ENCODE results near the gene TRIM59. TPM values are rescaled to one million over a fixed set of nuclear protein-coding genes. Genes with fewer than 3 reads are reported as not detected.

The TRIM59 gene
- total RNA-seq, 1 donor from 2014 or later = 9.0 TPM

DNA sequence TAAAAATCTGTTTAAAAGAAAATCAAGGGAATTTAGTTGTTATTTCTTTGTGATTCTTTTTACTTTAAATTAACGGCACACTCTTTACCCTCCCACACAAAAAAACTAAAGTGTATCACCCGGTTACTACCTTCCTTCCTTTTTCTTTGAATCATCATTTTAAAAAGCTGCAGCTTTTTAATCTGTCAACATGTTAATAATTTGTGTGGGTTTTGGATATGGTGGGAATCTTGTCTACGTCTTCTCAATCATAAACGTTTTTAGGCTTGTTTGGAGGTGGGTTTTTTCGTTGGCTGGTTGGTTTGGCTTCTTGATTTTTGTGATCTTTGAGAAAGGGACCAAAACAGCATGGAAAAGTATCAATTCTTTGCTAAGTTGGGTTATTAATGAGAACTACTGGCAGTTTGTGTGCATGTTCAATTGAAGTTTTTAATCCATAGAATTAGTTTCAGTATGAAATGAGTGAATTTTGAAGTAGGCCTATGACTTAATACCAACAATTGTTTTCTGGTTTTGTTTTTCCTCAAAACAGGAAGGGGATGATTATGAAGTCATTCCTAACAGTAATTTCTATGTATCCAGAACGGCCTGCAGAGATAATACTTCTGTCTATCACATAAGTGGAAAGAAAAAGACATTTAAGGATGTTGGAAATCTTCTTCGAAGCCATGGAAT, 45.7 kb downstream of the TRIM59 start:
- no peak for DNase-seq (ENCODE audit: extremely low read depth, low read depth, low spot score)

DNA sequence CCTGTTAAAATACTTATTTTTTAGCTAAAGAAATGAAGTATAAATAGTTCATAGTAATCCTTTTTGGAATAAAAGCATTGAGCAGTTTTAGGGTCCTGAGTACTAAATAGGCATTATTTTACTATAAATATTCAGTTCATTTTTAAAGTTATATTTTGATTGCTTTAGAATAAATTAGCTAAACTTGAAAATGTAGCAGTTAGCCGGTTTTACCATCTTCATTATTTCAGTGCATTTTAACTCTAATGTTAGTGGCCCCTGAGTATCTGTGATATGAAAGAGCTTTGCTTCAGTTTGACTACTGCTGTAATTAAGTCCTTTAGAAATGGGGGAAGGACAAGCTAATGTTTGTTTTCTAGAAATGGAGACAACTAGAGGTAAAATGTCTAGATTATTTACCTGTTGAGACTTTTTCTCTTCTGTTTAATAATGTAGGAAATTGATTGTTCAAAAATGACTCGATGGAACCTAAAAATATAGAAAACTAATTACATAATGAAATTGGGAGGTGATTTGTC, 46.5 kb downstream of the TRIM59 start:
- no peak for DNase-seq (ENCODE audit: extremely low read depth, low read depth, low spot score)

DNA sequence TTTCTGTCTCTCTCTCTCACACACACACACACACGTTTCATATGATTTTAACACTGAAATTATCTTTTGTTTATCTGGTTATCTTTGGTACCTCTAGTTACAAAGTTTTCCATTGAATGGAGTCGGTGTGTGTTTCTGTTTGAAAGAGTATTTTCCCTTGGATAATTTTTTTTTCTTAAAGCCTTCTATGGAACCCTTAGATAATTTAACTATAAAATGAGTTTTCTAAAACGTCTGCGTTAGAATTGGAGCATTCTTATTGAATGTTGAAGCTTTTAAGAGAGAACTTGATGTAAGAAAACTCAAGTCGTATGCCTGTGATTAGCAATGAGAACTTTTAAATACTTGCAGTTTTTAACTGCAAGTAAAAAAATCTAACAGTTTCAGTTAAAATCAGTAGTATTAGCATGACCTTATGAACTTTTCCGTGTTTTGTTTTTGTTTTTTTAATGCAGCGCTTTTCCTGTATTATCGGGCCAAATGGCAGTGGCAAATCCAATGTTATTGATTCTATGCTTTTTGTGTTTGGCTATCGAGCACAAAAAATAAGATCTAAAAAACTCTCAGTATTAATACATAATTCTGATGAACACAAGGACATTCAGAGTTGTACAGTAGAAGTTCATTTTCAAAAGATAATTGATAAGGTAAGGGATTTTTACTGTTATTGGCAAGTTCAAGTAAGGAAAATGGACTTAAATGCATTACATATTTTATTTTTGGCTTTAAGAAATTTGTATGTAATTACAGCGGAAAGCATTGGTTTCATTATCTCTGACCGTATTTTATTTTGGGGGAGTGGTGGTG, 47.2 kb downstream of the TRIM59 start:
- no peak for DNase-seq (ENCODE audit: extremely low read depth, low read depth, low spot score)

DNA sequence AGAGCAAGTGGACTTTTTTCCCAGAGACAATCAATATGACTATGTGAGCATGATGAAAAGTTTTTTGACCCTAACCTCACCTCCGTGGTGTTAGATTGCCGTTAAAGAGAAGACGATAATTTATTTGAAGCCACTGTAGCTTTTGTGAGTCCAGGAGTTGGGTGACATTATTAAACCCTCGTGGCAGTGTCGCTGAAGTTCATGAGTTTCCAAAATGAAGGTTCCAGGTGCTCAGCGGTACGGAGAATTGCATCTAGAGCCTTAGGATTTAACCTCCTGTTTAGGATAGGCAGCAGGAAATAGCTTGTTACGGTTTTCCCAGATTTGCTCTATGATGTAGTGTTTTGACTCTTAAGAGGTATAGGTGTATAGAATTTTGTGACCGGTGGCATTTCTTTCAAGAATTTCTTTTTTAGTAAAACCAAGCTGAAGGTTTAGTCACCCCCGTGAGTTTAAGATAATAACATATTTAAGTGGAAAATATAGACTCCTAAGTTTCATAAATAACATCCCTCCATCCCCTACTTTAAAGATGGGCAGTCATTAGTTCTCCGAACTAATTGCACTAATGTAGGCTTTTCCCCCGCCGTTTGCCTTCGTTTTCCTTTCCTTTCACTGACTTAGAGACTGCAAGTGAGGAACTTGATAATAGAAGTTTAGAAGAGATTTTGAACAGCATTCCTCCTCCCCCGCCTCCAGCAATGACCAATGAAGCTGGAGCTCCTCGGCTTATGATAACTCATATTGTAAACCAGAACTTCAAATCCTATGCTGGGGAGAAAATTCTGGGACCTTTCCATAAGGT, 48.1 kb downstream of the TRIM59 start:
- DNase-seq (ENCODE audit: extremely low read depth, low read depth, low spot score) = no peak

DNA sequence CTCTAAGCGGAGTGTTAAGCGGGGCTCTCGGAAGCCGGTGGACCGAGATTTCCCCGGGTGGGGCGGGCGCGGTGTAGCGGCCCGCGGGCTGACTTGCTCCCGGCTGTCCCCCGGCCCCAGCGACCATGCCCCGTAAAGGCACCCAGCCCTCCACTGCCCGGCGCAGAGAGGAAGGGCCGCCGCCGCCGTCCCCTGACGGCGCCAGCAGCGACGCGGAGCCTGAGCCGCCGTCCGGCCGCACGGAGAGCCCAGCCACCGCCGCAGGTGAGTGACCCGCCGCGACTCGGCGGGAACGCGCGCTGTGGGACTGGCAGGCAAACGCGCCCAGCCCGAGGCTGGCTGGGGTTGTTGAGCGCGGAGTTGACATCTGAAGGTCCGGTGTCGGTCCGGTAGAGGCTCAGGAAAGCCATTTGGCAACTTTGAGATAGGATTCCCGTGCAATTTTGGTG, 48.9 kb downstream of the TRIM59 start:
- no peak for DNase-seq (ENCODE audit: extremely low read depth, low read depth, low spot score)

DNA sequence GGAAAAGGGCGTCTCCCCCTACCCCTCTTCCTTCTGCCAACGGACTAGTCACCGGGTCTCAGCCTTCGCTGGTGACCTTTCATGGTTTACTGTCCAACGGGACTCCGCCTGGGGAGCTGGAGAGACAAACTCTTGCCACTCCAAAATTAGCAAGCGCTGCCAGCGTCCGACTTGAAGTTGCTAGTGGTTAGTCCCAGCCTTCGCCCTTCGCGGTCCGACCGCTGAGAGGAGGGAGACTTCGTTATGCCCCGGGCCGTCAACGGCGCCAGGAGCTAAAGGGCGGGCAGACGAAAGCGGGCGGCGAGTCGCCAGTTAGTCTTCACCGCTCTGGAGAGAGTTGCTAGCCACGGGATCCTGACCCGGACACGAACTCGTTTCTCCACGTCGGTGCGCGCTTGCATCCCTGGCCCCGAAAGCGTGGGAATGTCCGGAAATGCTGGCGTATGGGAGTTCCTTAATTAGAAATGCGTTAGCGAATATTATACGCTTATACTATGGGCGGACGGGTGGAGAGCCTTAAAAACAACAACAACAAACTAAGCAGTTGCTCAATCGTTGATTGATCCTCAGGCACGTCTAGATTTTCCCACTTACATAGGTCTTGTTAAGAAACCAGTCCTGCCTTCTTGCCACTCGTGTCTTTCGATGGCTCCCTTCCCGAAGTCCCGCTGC, 49.4 kb downstream of the TRIM59 start:
- DNase-seq (ENCODE audit: extremely low read depth, low read depth, low spot score) = no peak

DNA sequence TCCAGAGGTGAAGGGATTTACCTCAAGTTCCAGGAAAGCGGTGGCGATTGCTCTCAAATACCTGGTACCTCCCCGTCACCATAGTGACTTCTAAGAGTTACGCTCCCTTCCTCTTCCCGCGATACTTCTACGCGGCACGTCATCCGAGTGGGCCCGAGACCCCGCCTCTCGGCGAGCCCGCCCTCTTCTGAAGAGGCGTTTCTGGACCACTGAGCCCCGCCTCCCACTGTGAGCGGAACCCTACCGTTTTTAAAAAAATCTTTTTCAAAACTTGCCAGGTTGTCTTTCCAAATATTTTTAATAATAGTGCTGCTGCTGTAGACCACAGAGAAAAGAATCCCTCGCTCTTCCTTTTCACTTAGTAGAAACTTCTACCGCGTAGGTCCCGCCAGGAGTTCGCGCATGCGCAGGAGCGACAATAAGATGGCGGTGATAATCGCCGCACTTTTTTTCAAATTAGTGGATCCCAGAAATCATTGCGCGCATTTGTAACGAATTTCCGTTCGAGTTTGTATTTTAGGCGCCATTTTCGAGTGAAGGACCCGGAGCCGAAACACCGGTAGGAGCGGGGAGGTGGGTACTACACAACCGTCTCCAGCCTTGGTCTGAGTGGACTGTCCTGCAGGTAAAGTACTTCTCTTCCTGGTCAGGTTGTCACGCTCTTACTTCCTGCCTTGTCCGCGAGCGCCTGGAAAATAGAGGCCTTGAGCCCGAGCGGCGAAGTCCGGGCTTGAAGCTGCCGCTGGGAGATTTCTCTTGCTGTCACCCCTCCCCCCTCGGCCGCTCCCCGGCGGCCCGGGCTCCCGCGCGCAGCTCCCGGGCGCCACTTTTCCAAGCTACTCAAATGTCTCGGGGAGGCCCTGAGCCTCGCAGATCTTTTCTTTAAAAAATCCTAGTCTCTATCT, 50.2 kb downstream of the TRIM59 start, which contains the start of the genes IFT80 and SMC4:
Gene IFT80, minus strand, starts transcription at position 101 of the 905 bp plus-strand sequence. CDS start 14,625 bp downstream, outside the sequence.
Gene SMC4, plus strand, starts transcription at position 526 of the 905 bp plus-strand sequence. CDS start 1,177 bp downstream, outside the sequence.
- peak; percentile 93 for DNase-seq (ENCODE audit: extremely low read depth, low read depth, low spot score)

DNA sequence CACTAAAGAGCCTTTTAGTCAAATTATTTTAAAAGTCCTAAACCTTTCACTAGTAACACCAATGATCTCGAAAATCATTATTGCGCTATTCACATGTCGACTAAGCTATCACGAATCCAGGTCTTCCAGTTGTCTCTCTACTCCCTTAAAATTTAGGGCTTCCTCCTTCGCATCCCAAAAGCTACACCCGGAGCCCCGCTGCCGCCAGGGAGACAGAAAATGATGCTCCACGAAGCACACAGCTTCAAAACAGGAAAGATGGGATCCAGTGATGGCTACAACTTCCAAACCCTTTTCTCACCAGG, 50.8 kb downstream of the TRIM59 start:
- no peak for DNase-seq (ENCODE audit: extremely low read depth, low read depth, low spot score)

DNA sequence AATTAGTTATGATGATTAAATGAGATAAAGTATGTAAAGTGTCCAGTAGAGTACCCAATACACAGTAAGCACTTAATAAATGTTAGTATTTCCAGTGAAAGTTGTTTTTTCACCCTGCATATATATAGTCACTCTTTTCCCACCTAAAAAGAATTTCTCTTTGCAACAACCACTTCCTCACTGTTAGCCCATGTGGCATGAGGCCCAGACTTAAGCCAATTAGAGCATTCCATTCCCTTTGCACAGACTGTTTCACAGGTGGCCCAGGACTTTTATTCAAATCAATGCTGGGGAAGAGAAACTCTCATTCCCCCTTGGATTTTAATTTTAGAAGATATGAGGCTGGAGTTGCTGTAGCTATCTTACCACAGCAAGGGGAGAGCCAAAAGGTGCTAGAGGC, 54.3 kb downstream of the TRIM59 start:
- DNase-seq (ENCODE audit: extremely low read depth, low read depth, low spot score) = no peak

DNA sequence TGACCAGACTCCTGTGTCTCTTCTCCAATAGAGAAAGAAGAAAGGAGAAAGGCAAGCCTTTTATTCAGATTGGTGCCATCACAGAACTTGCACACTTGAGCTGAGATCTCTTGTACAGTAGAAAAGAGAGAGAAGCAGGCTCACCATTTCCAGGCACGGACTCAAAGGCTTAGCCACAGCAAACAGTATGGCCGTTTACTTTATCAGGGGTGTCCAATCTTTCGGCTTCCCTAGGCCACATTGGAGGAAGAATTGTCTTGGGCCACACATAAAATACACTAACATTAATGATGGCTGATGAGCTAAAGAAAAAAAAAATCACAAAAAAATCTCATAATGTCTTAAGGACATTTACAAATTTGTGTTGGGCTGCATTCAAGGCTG, 55.6 kb downstream of the TRIM59 start:
- DNase-seq (ENCODE audit: extremely low read depth, low read depth, low spot score) = no peak

DNA sequence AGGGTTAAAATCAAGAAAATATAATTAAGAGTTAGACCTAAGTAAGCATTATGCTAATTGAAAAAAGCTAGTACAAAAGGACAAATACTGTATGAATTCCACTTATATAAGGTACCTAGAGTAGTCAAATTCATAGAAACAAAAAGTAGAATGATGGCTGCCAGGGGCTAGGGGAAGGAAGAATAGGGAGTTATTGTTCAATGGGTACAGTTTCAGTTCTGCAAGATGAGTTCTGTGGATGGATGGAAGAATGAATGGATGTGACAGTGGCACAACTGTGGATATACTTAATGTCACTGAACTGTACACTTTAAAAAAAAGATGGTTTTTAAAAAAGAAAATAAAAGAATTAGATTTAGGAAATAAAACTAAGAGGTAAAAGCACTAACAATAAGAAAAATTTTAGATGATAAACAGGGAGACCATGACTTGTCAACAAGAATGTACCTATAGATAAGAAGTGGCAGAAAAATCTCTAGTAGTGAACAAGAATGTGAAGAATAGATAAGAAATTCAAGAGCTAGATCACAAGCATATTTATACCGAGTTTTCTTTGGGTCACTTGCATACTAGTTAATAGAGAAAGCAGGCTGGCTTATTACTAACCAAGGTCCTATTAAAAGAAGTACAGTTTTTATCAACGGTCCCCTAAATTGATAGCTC, 56.1 kb downstream of the TRIM59 start:
- DNase-seq (ENCODE audit: extremely low read depth, low read depth, low spot score) = no peak

DNA sequence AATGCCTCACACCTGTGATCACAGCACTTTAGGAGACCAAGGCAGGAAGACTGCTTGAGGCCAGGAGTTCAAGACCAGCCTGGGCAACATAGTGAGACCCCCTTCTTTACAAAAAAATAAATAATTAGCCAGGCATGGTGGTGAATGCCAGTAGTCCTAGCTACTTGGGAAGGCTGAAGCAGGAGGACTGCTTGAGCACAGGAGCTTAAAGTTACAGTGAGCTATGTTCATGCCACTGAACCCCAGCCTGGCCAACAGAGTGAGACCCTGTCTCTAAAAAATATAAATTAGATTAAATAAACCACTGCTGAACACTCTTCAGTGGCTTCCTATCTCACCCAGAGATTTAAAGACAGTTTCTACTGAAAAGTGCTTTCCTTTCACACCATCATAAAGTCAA, 56.8 kb downstream of the TRIM59 start:
- no peak for DNase-seq (ENCODE audit: extremely low read depth, low read depth, low spot score)

DNA sequence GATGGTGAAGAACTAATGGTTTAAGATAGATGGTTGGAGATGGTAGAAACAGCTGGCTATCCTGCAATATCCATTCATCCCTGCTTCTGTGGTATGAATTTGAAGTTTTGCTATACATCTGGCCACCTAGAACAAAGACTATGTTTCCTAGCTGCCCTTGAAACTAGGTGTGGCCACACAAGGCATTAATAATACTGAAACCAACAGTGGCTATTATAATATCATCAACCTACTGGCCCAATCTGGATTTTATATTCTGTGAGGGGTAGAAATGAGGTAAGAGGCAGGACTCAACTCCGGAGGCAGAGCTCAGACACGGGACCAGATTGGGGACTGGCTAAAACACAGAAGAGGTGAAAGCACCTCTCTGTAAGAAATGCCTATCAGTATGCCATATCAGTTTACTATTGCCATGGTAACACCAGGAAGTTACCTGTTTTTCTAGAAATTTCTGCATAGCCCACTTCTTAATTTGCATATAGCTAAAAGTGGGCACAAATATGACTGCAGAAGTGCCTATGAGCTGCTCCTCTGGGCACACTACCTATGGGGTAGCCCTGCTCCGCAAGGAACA, 58.9 kb downstream of the TRIM59 start:
- no peak for DNase-seq (ENCODE audit: extremely low read depth, low read depth, low spot score)

Other genes starting within 250 kb of the TRIM59 start
- gene C3orf80, start 224.4 kb downstream of the TRIM59 start, total RNA-seq = not detected in 2 replicates
- gene IFT80, start 50.6 kb downstream of the TRIM59 start, total RNA-seq = 12.1 and 16.5 TPM in 2 replicates
- gene SMC4, start 50.1 kb downstream of the TRIM59 start, total RNA-seq = 47.3 and 51.5 TPM in 2 replicates
- 32.3 and 39.7 TPM in 2 replicates for gene KPNA4, start 115.8 kb upstream of the TRIM59 start, total RNA-seq
- not detected in 2 replicates for gene ARL14, start 227.4 kb upstream of the TRIM59 start, total RNA-seq

Data from glomerular endothelial cell (primary cell).